ENCODE measurements around the gene RFLNA.

DNA sequence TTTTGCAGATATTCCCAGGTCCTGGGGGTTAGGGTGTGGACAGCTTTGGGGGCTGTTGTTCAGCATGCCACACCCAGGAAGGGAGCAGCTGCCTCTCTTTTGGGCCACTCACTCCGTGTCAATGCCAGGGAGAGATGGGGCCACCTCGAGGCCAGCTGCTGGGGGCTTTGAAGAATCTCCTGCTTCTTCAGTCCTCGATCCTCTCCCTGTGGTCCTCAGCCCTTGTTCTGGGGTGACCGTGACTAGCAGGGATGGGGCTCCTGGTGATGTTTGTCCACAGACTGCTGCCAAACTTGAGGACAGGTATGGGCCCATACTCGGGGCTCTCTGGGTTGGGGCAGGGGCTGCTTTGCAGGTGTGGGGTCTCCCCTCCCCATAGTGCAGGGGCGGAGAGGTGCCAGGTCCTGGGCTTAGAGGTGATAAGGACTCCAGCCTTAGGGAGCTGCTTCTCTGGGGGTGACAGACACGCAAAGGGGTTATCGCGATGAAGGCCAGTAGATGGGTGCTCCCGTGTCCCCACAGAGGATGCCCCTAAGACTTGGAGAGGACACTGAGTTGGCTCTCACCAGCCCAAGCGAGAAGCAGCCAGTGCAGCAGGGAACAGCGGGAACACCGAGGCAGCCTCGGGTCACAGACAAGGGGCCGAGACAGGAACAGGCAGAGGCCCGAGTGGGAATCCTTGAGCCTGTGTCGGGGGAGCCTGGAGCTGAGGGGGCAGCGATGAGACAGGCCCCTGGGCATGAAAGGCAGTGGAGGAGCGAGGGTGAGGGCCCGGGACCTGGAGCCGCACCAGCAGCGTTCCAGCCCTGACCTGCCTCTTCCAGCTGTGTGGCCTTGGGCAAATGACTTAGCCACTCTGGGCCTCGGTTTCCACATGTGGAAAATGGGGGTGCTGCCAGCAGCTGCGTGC, 11.1 kb downstream of the RFLNA start:
- TF ChIP-seq, protein P1, sequence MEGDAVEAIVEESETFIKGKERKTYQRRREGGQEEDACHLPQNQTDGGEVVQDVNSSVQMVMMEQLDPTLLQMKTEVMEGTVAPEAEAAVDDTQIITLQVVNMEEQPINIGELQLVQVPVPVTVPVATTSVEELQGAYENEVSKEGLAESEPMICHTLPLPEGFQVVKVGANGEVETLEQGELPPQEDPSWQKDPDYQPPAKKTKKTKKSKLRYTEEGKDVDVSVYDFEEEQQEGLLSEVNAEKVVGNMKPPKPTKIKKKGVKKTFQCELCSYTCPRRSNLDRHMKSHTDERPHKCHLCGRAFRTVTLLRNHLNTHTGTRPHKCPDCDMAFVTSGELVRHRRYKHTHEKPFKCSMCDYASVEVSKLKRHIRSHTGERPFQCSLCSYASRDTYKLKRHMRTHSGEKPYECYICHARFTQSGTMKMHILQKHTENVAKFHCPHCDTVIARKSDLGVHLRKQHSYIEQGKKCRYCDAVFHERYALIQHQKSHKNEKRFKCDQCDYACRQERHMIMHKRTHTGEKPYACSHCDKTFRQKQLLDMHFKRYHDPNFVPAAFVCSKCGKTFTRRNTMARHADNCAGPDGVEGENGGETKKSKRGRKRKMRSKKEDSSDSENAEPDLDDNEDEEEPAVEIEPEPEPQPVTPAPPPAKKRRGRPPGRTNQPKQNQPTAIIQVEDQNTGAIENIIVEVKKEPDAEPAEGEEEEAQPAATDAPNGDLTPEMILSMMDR (IDR thresholded peaks at IDR 0.05) = no peak
- TF ChIP-seq POLR2AphosphoS5 (IDR thresholded peaks at IDR 0.05) = no peak

Data from prostate gland (tissue), 2 donors.